K562 (cell line): ENCODE results near the gene ROPN1L.

ENCODE experiments used
- HMG20B ChIP-seq: fragments of 250-450 bp; sonication (Bioruptor Pico); IDR thresholded peaks from 2 replicates; pipeline ENCODE4 v1.5.0; 2021; ENCODE audit warnings: mild to moderate bottlenecking
- SMARCC2 ChIP-seq: fragments of 450-650 bp; IDR thresholded peaks from 2 replicates; pipeline ENCODE4 v1.6.1; 2017; ENCODE audit warnings: antibody characterized with exemption, moderate library complexity, mild to moderate bottlenecking, low read depth
- TF ChIP-seq, protein P1 (sequence below): conservative IDR thresholded peaks from 2 replicates; pipeline ENCODE4 v1.6.1; 2011; ENCODE audit warnings: low read depth, mild to moderate bottlenecking, low read length; ENCODE audit not compliant: control insufficient read depth

- TF ChIP-seq HMG20B (CRISPR knock-in tag): no peak
- TF ChIP-seq, protein P1, sequence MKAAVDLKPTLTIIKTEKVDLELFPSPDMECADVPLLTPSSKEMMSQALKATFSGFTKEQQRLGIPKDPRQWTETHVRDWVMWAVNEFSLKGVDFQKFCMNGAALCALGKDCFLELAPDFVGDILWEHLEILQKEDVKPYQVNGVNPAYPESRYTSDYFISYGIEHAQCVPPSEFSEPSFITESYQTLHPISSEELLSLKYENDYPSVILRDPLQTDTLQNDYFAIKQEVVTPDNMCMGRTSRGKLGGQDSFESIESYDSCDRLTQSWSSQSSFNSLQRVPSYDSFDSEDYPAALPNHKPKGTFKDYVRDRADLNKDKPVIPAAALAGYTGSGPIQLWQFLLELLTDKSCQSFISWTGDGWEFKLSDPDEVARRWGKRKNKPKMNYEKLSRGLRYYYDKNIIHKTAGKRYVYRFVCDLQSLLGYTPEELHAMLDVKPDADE: no peak
- no peak for TF ChIP-seq SMARCC2
These were observed 57.4 kb downstream of the ROPN1L start for GRCh38 chr5:10499066-10499465.
